SU-DHL-6 (cell line): Measurements from ENCODE around the gene ANKRD60.

Experiments used
- H2AFZ ChIP-seq: fragments of 200-600 bp; sonication (generic); 2 replicates; pipeline ENCODE4 v1.6.1; 2014; ENCODE audit warnings: low read depth, mild to moderate bottlenecking, moderate library complexity, mixed read lengths, antibody characterized with exemption, low read length; ENCODE audit not compliant: severe bottlenecking
- H3F3A ChIP-seq: fragments of 200-600 bp; shearing (Covaris generic); 2 replicates; pipeline ENCODE4 v1.6.0; 2016; ENCODE audit warnings: antibody characterized with exemption, mild to moderate bottlenecking; ENCODE audit not compliant: insufficient read depth
- H3K27ac ChIP-seq: fragments of 200-600 bp; sonication (generic); 2 replicates; pipeline ENCODE4 v1.5.1; 2016; ENCODE audit warnings: low read depth, mild to moderate bottlenecking, low read length, moderate library complexity, mixed read lengths
- H3K27me3 ChIP-seq: fragments of 200-600 bp; sonication (generic), shearing (Covaris generic); 2 replicates; pipeline ENCODE4 v1.6.0; 2014; ENCODE audit warnings: mild to moderate bottlenecking, low read length
- H3K36me3 ChIP-seq: fragments of 200-600 bp; sonication (generic); 2 replicates; pipeline ENCODE4 v1.6.1; 2014; ENCODE audit warnings: mild to moderate bottlenecking, low read length, mixed read lengths
- H3K4me2 ChIP-seq: fragments of 300-600, 200-600 bp; shearing (Covaris generic), sonication (generic); 2 replicates; pipeline ENCODE4 v1.6.0; 2014; ENCODE audit warnings: low read length, low read depth, mild to moderate bottlenecking; ENCODE audit not compliant: poor library complexity, severe bottlenecking
- H3K4me3 ChIP-seq: fragments of 200-600 bp; sonication (generic); 2 replicates; pipeline ENCODE4 v1.5.1; 2014; ENCODE audit warnings: antibody characterized with exemption, low read length, mild to moderate bottlenecking, mixed read lengths; ENCODE audit not compliant: insufficient read depth, poor library complexity, severe bottlenecking
- H3K79me2 ChIP-seq: fragments of 200-600 bp; sonication (generic); 2 replicates; pipeline ENCODE4 v1.6.1; 2014; ENCODE audit warnings: mild to moderate bottlenecking, low read length, moderate library complexity; ENCODE audit not compliant: insufficient read depth
- H3K9ac ChIP-seq: fragments of 200-600 bp; sonication (generic); 2 replicates; pipeline ENCODE4 v1.7.0; 2014; ENCODE audit warnings: mild to moderate bottlenecking, low read length
- H3K9me2 ChIP-seq: fragments of 200-600 bp; sonication (generic); replicated peaks from 2 replicates; pipeline ENCODE4 v1.6.1; 2014; ENCODE audit warnings: low read length; ENCODE audit not compliant: insufficient read depth
- H3K9me3 ChIP-seq: fragments of 200-600 bp; sonication (generic); 2 replicates; pipeline ENCODE4 v1.6.1; 2014; ENCODE audit warnings: low read length, mixed read lengths; ENCODE audit not compliant: insufficient read depth
- H4K20me1 ChIP-seq: fragments of 200-600 bp; sonication (generic); 2 replicates; pipeline ENCODE4 v1.6.1; 2014; ENCODE audit warnings: low read depth, mild to moderate bottlenecking, antibody characterized with exemption, low read length, moderate library complexity, mixed read lengths
- EZH2phosphoT487 ChIP-seq: fragments of 200-600 bp; sonication (generic), shearing (Covaris generic); conservative IDR thresholded peaks from 2 replicates; pipeline ENCODE4 v1.6.1; 2018; ENCODE audit warnings: mild to moderate bottlenecking, antibody characterized with exemption, low read length, moderate library complexity, mixed read lengths
- TF ChIP-seq, protein P1 (sequence below): fragments of 200-600 bp; sonication (generic); IDR thresholded peaks from one replicate; pipeline ENCODE4 v1.5.1; 2017; ENCODE audit warnings: antibody characterized with exemption, mild to moderate bottlenecking, low read length, moderate library complexity; ENCODE audit not compliant: insufficient read depth, poor library complexity, severe bottlenecking

The ANKRD60 gene

GRCh38 chr20:58174708-58175280 lies 53.7 kb downstream of the ANKRD60 start:
- H3K79me2 ChIP-seq, result no peaks in the 10 kb centered on the region
- no peaks in the 10 kb centered on the region for H3K36me3 ChIP-seq
- no peaks in the 10 kb centered on the region for H3K27me3 ChIP-seq
- no peak for TF ChIP-seq EZH2phosphoT487
- TF ChIP-seq, protein P1, sequence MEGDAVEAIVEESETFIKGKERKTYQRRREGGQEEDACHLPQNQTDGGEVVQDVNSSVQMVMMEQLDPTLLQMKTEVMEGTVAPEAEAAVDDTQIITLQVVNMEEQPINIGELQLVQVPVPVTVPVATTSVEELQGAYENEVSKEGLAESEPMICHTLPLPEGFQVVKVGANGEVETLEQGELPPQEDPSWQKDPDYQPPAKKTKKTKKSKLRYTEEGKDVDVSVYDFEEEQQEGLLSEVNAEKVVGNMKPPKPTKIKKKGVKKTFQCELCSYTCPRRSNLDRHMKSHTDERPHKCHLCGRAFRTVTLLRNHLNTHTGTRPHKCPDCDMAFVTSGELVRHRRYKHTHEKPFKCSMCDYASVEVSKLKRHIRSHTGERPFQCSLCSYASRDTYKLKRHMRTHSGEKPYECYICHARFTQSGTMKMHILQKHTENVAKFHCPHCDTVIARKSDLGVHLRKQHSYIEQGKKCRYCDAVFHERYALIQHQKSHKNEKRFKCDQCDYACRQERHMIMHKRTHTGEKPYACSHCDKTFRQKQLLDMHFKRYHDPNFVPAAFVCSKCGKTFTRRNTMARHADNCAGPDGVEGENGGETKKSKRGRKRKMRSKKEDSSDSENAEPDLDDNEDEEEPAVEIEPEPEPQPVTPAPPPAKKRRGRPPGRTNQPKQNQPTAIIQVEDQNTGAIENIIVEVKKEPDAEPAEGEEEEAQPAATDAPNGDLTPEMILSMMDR, result no peak
- no peak overlapping the region for H3K4me2 ChIP-seq
- H3F3A ChIP-seq, result no peaks in the 10 kb centered on the region
- H3K4me3 ChIP-seq, result no peak overlapping the region
- no peaks in the 10 kb centered on the region for H3K9me3 ChIP-seq
- no peak overlapping the region for H3K27ac ChIP-seq
- no peaks in the 10 kb centered on the region for H4K20me1 ChIP-seq
- no peaks in the 10 kb centered on the region for H3K9me2 ChIP-seq
- H2AFZ ChIP-seq, result no peak overlapping the region
- no peak overlapping the region for H3K9ac ChIP-seq

- Histone ChIP-seq H3K36me3 (no peaks in the 10 kb centered on the region), H4K20me1 (no peaks in the 10 kb centered on the region), H3K9me3 (no peaks in the 10 kb centered on the region), H3F3A (no peaks in the 10 kb centered on the region), H3K27me3 (no peaks in the 10 kb centered on the region), H3K4me3 (no peak overlapping the region), H3K79me2 (no peaks in the 10 kb centered on the region), H3K4me2 (no peak overlapping the region), H2AFZ (no peak overlapping the region), H3K9me2 (no peaks in the 10 kb centered on the region), H3K9ac (no peak overlapping the region), H3K27ac (no peak overlapping the region)
- TF ChIP-seq, protein P1, result no peak
- no peak for TF ChIP-seq EZH2phosphoT487
These were observed 54.3 kb downstream of the ANKRD60 start for GRCh38 chr20:58173930-58174707.

- H3F3A ChIP-seq, result no peaks in the 10 kb centered on the region
- no peaks in the 10 kb centered on the region for H3K79me2 ChIP-seq
- no peak overlapping the region for H3K9ac ChIP-seq
- H3K4me2 ChIP-seq, result no peak overlapping the region
- H3K27ac ChIP-seq, result no peak overlapping the region
- H3K4me3 ChIP-seq, result no peak overlapping the region
- H3K9me2 ChIP-seq, result no peaks in the 10 kb centered on the region
- H3K36me3 ChIP-seq, result no peaks in the 10 kb centered on the region
- no peak overlapping the region for H2AFZ ChIP-seq
- TF ChIP-seq, protein P1, result no peak
- TF ChIP-seq EZH2phosphoT487, result no peak
- no peaks in the 10 kb centered on the region for H3K9me3 ChIP-seq
- no peaks in the 10 kb centered on the region for H4K20me1 ChIP-seq
- H3K27me3 ChIP-seq, result no peaks in the 10 kb centered on the region
These were observed 55.4 kb downstream of the ANKRD60 start for GRCh38 chr20:58173091-58173490.
